H1 (cell line): ENCODE data around the gene RNF133. TPM values are rescaled to one million over a fixed set of nuclear protein-coding genes. Genes with fewer than 3 reads are reported as not detected.
"Not testable (repeated sequence)": the region's sequence is repeated elsewhere in the genome, so short reads cannot be mapped to it uniquely, and the experiment has no call there.

Experiments used
- CTCF ChIA-PET: fragments of 300-600 bp; sonication (Branson Sonifier 250); formaldehyde crosslinking; loops from one replicate; lab custom pipeline; 2021; ENCODE audit not compliant: partially characterized antibody; lab: Charles Lee
- POLR2A ChIA-PET: fragments of 300-600 bp; sonication (Branson Sonifier 250); formaldehyde crosslinking; loops from one replicate; lab custom pipeline; 2021; ENCODE audit warnings: inconsistent platforms; ENCODE audit not compliant: partially characterized antibody; lab: Charles Lee
- DNase-seq, 2 experiments: peaks; one replicate each; pipeline versions ENCODE4 v3.0.0 to v3.0.0-alpha.2; 2010 to 2022; ENCODE audit warnings: low spot score in 2 of 2, low read depth in 1 of 2, mixed read lengths in 1 of 2
- FAIRE-seq: peaks from 2 replicates; lab custom pipeline; 2011; peaks lifted over from hg19 to GRCh38; lab: Jason Lieb, UNC
- H2AFZ ChIP-seq: 2 replicates; pipeline ENCODE4 v1.8.1; 2012; ENCODE audit warnings: low read length, inconsistent platforms
- H2AK5ac ChIP-seq: 2 replicates; pipeline ENCODE4 v1.6.1; 2013; ENCODE audit warnings: low read depth, low read length
- H2BK120ac ChIP-seq: replicated peaks from 2 replicates; pipeline ENCODE3; 2013; ENCODE audit warnings: low read depth, low read length, inconsistent platforms
- H2BK12ac ChIP-seq: 2 replicates; pipeline ENCODE4 v1.6.1; 2013; ENCODE audit warnings: low read depth, low read length
- H2BK15ac ChIP-seq: 2 replicates; pipeline ENCODE4 v1.6.1; 2013; ENCODE audit warnings: low read length
- H2BK20ac ChIP-seq: 2 replicates; pipeline ENCODE4 v1.6.1; 2013; ENCODE audit warnings: low read length
- H2BK5ac ChIP-seq: 2 replicates; pipeline ENCODE4 v1.6.1; 2013; ENCODE audit warnings: low read depth, low read length
- H3K14ac ChIP-seq: 2 replicates; pipeline ENCODE4 v1.6.1; 2013; ENCODE audit warnings: inconsistent platforms; ENCODE audit not compliant: insufficient read length
- H3K18ac ChIP-seq: 2 replicates; pipeline ENCODE4 v1.6.1; 2013; ENCODE audit warnings: low read length; ENCODE audit errors: extremely low read depth
- H3K23ac ChIP-seq: 2 replicates; pipeline ENCODE4 v1.6.1; 2013; ENCODE audit warnings: inconsistent platforms; ENCODE audit not compliant: insufficient read length
- H3K23me2 ChIP-seq: 2 replicates; pipeline ENCODE4 v1.6.1; 2013; ENCODE audit warnings: low read depth, low read length
- H3K27ac ChIP-seq: 2 replicates; pipeline ENCODE4 v1.6.1; 2011; ENCODE audit warnings: low read depth, low read length, inconsistent platforms
- H3K27me3 ChIP-seq, 4 experiments: replicated peaks in 1 of 4; 1 replicate in 1 of 4; 2 replicates in 3 of 4; pipeline versions ENCODE4 v1.6.1 to v1.8.1; 2011 to 2013; ENCODE audit warnings: low read length in 3 of 4, mild to moderate bottlenecking in 3 of 4, inconsistent platforms in 2 of 4, mixed read lengths in 2 of 4, moderate library complexity in 1 of 4; ENCODE audit not compliant: control insufficient read depth in 3 of 4, insufficient read depth in 3 of 4; ENCODE audit errors: extremely low read depth in 1 of 4
- H3K36me3 ChIP-seq, 4 experiments: 2 replicates each; pipeline versions ENCODE4 v1.6.1 to v1.8.1; 2011 to 2013; ENCODE audit warnings: mild to moderate bottlenecking in 4 of 4, low read length in 3 of 4, moderate library complexity in 2 of 4, control low read depth in 1 of 4, inconsistent platforms in 1 of 4; ENCODE audit not compliant: insufficient read depth in 4 of 4, control insufficient read depth in 2 of 4
- H3K4ac ChIP-seq: replicated peaks from 2 replicates; pipeline ENCODE3; 2013; ENCODE audit warnings: low read length, low read depth, mixed read lengths, inconsistent platforms; ENCODE audit not compliant: insufficient read length
- H3K4me1 ChIP-seq, 4 experiments: replicated peaks in 1 of 4; 1 replicate in 1 of 4; 2 replicates in 3 of 4; pipeline versions ENCODE4 v1.6.1 to v1.8.1; 2011 to 2013; ENCODE audit warnings: low read length in 3 of 4, inconsistent platforms in 2 of 4, mixed read lengths in 1 of 4; ENCODE audit not compliant: insufficient read depth in 4 of 4, control insufficient read depth in 3 of 4
- H3K4me2 ChIP-seq, 2 experiments: 2 replicates each; pipeline versions ENCODE4 v1.6.1 to v1.8.1; 2011 to 2013; ENCODE audit warnings: low read depth in 2 of 2, low read length in 2 of 2, control low read depth in 1 of 2, inconsistent platforms in 1 of 2, mild to moderate bottlenecking in 1 of 2; ENCODE audit not compliant: insufficient read depth in 1 of 2
- H3K4me3 ChIP-seq, 4 experiments: fragments of 200-600, 300-600 bp in 1 of 4; sonication (generic), shearing (Covaris generic), sonication (Bioruptor Twin) in 1 of 4; 2 replicates each; pipeline versions ENCODE4 v1.5.1 to v1.8.1; 2011 to 2016; ENCODE audit warnings: low read length in 4 of 4, low read depth in 3 of 4, control low read depth in 2 of 4, inconsistent platforms in 2 of 4, mild to moderate bottlenecking in 2 of 4, mixed read lengths in 1 of 4, moderate library complexity in 1 of 4; ENCODE audit not compliant: insufficient read depth in 2 of 4; ENCODE audit errors: extremely low read depth in 1 of 4
- H3K56ac ChIP-seq: replicated peaks from 2 replicates; pipeline ENCODE3; 2013; ENCODE audit warnings: low read depth, mild to moderate bottlenecking, mixed read lengths, low read length, inconsistent platforms; ENCODE audit not compliant: insufficient read length
- H3K79me1 ChIP-seq: 2 replicates; pipeline ENCODE4 v1.6.1; 2013; ENCODE audit warnings: low read depth, low read length, control low read depth
- H3K79me2 ChIP-seq, 2 experiments: 2 replicates each; pipeline versions ENCODE4 v1.6.1 to v1.8.1; 2012 to 2013; ENCODE audit warnings: low read length in 2 of 2, mild to moderate bottlenecking in 2 of 2, inconsistent platforms in 1 of 2; ENCODE audit not compliant: insufficient read depth in 2 of 2, control insufficient read depth in 1 of 2
- H3K9ac ChIP-seq, 4 experiments: replicated peaks in 1 of 4; 1 replicate in 1 of 4; 2 replicates in 3 of 4; pipeline versions ENCODE4 v1.6.1 to v1.8.1; 2011 to 2013; ENCODE audit warnings: low read depth in 3 of 4, low read length in 3 of 4, control low read depth in 2 of 4, mild to moderate bottlenecking in 2 of 4, moderate library complexity in 2 of 4, inconsistent platforms in 1 of 4; ENCODE audit errors: extremely low read depth in 1 of 4
- H3K9me3 ChIP-seq, 2 experiments: 2 replicates each; pipeline versions ENCODE4 v1.6.1 to v1.8.1; 2012 to 2013; ENCODE audit warnings: mild to moderate bottlenecking in 2 of 2, moderate library complexity in 2 of 2, control low read depth in 1 of 2, inconsistent platforms in 1 of 2, low read depth in 1 of 2, low read length in 1 of 2, mixed read lengths in 1 of 2; ENCODE audit not compliant: insufficient read depth in 2 of 2
- H4K20me1 ChIP-seq, 2 experiments: replicated peaks in 1 of 2; 2 replicates each; pipeline versions ENCODE3 to v1.8.1; 2011 to 2013; ENCODE audit warnings: inconsistent platforms in 2 of 2, low read length in 2 of 2, mild to moderate bottlenecking in 1 of 2; ENCODE audit not compliant: insufficient read depth in 2 of 2, control insufficient read depth in 1 of 2
- H4K5ac ChIP-seq: 2 replicates; pipeline ENCODE4 v1.6.1; 2013; ENCODE audit warnings: low read length, low read depth, mixed read lengths, inconsistent platforms; ENCODE audit not compliant: insufficient read length
- H4K8ac ChIP-seq: 2 replicates; pipeline ENCODE4 v1.8.0; 2013; ENCODE audit warnings: mild to moderate bottlenecking, moderate library complexity, low read length, inconsistent platforms; ENCODE audit not compliant: insufficient read depth; ENCODE audit errors: extremely low read depth
- H4K91ac ChIP-seq: replicated peaks from 2 replicates; pipeline ENCODE3; 2013; ENCODE audit warnings: low read length, mixed read lengths, inconsistent platforms; ENCODE audit not compliant: insufficient read length
- ASH2L ChIP-seq: fragments of 200-600, 300-600 bp; sonication (generic); IDR thresholded peaks from one replicate; pipeline ENCODE4 v1.7.1; 2017; ENCODE audit warnings: low read length
- EP300 ChIP-seq, 2 experiments: IDR thresholded peaks; 1 replicate in 1 of 2; 2 replicates in 1 of 2; pipeline ENCODE4 v1.6.1; 2011 to 2012; ENCODE audit warnings: low read depth in 2 of 2, low read length in 2 of 2, mild to moderate bottlenecking in 2 of 2, borderline replicate concordance in 1 of 2, inconsistent platforms in 1 of 2, moderate library complexity in 1 of 2
- JUN ChIP-seq: IDR thresholded peaks from 2 replicates; pipeline ENCODE4 v1.6.1; 2011; ENCODE audit warnings: low read depth, mild to moderate bottlenecking, improper control_type of control experiment, low read length
- JUND ChIP-seq: IDR thresholded peaks from 2 replicates; pipeline ENCODE4 v1.6.1; 2011; ENCODE audit warnings: mild to moderate bottlenecking, improper control_type of control experiment, low read length
- NANOG ChIP-seq: IDR thresholded peaks from 2 replicates; pipeline ENCODE4 v1.6.1; 2011; ENCODE audit warnings: low read length, low read depth, mild to moderate bottlenecking, inconsistent platforms; ENCODE audit not compliant: insufficient read depth, poor library complexity, severe bottlenecking
- POLR2A ChIP-seq, 2 experiments: IDR thresholded peaks; 1 replicate in 1 of 2; 2 replicates in 1 of 2; pipeline ENCODE4 v1.6.1; 2011; ENCODE audit warnings: low read depth in 2 of 2, low read length in 2 of 2, mild to moderate bottlenecking in 2 of 2; ENCODE audit errors: control extremely low read depth in 1 of 2
- RXRA ChIP-seq: IDR thresholded peaks from 2 replicates; pipeline ENCODE4 v1.6.1; 2011; ENCODE audit warnings: low read depth, mild to moderate bottlenecking, low read length, moderate library complexity; ENCODE audit not compliant: insufficient read depth
- SP1 ChIP-seq: IDR thresholded peaks from 2 replicates; pipeline ENCODE4 v1.6.1; 2011; ENCODE audit warnings: low read depth, low read length
- TCF12 ChIP-seq: IDR thresholded peaks from 2 replicates; pipeline ENCODE4 v1.6.1; 2011; ENCODE audit warnings: low read depth, mild to moderate bottlenecking, low read length
- YY1 ChIP-seq: IDR thresholded peaks from 2 replicates; pipeline ENCODE4 v1.6.1; 2011; ENCODE audit warnings: low read depth, mild to moderate bottlenecking, low read length
- WGBS, 2 experiments: shearing (Covaris generic) in 1 of 2; methylation state at CpG; one replicate each; pipeline versions ENCODE4 v1.1.6 to v1.1.7; 2013 to 2015; ENCODE audit warnings: low lambda C conversion rate in 2 of 2, mixed read lengths in 2 of 2, inconsistent platforms in 1 of 2, low coverage in 1 of 2, missing lambda C conversion rate in 1 of 2; ENCODE audit not compliant: insufficient replicate concordance in 2 of 2, insufficient coverage in 1 of 2, insufficient read length in 1 of 2; ENCODE audit errors: extremely low coverage in 1 of 2, missing lambda C conversion rate in 1 of 2; 5-methylcytosine and 5-hydroxymethylcytosine counted together
- polyA plus RNA-seq, 7 experiments: library from polyadenylated mRNA; depleted of rRNA in 3 of 7; stranded (reverse) in 5 of 7; unstranded in 2 of 7; fragments of >200 nt in 5 of 7; fragments of 200-250 nt in 2 of 7; gene quantifications; 1 replicate in 5 of 7; 2 replicates in 1 of 7; 4 replicates in 1 of 7; pipeline versions ENCODE4 v1.2.1 to v1.2.3, GENCODE V29; 2011 to 2013; ENCODE audit warnings: missing spikeins in 2 of 7, mixed read lengths in 2 of 7
- total RNA-seq: library from RNA; stranded (reverse); fragmentation: NEBNext Ultra II Directional; extraction: Animal tissue kit (Norgen Biotek cat#: 25700); gene quantifications from 2 replicates; pipeline ENCODE4 v1.2.1, GENCODE V29; 2021
- TF ChIP-seq, protein P1 (sequence below): IDR thresholded peaks from 2 replicates; pipeline ENCODE4 v1.6.1; 2012; ENCODE audit warnings: inconsistent platforms
- TF ChIP-seq, protein P2 (sequence below): IDR thresholded peaks from 2 replicates; pipeline ENCODE4 v1.6.1; 2012; ENCODE audit warnings: low read length, inconsistent platforms

The RNF133 gene
- total and polyA plus RNA-seq, 2 of the 8 experiments (the other 6 are each of a cell fraction or from before 2014, with no cell fraction given): 0.09 to 0.39 TPM

DNA sequence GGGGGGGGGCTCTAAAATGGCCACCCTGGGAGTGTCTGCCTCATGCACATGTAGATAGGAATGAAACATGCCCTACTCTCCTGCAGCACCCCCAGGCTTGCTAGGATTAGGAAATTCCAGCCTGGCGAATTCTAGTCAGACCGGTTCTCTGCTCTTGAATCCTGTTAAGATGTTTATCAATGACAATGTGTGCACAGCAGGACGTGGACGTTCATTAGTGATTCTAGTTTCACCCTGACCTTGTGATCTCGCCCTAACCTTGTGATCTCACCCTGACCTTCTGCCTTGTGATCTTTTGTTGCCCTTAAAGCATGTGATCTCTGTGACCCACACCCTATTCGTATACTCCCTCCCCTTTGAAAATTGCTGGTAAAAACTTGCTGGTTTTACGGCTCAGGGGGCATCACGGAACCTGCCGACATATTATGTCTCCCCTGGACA, 19.6 kb downstream of the RNF133 start:
- H3K9ac ChIP-seq: peak overlapping the region in 1 of 4 experiments; percentile 46; a peak in 2 of 7 replicates
- H4K8ac ChIP-seq, H3K9me3 ChIP-seq, POLR2A ChIA-PET, H2BK120ac ChIP-seq, CTCF ChIA-PET, H3K23ac ChIP-seq, H3K14ac ChIP-seq, H3K23me2 ChIP-seq, H4K5ac ChIP-seq, H3K36me3 ChIP-seq, H2AK5ac ChIP-seq, H3K27me3 ChIP-seq, H2BK20ac ChIP-seq, H2AFZ ChIP-seq, H2BK15ac ChIP-seq, H3K4ac ChIP-seq, H4K20me1 ChIP-seq, H3K79me1 ChIP-seq, H3K18ac ChIP-seq, H3K56ac ChIP-seq: not testable (repeated sequence)
- H2BK12ac ChIP-seq: peak overlapping the region; percentile 20; the same call in 1 of the 2 replicates
- H3K4me1 ChIP-seq: peaks cover 6 to 32% (median 22%) of the 10 kb centered on the region in 4 experiments
- peak; percentile 97 for FAIRE-seq
- peak overlapping the region; percentile 25 to 52 for H3K4me2 ChIP-seq
- H3K79me2 ChIP-seq: peaks cover 0 to 11% of the 10 kb centered on the region in 2 experiments; a peak in 2 of 4 replicates
- WGBS, 2 experiments: 5% methylated on average over 9 of the region's 9 CpGs; no CpG with 5 or more reads in 1 of the 2 experiments
- peak overlapping the region in 1 of 4 experiments; percentile 27; a peak in 1 of 8 replicates for H3K4me3 ChIP-seq
- peak overlapping the region; percentile 6 for H4K91ac ChIP-seq
- H2BK5ac ChIP-seq: peak overlapping the region; percentile 86; the same call in 1 of the 2 replicates
- DNase-seq: peak; percentile 81 to 90
- peak overlapping the region; percentile 69; the same call in 1 of the 2 replicates for H3K27ac ChIP-seq
- peak; percentile 73 for TF ChIP-seq NANOG
- TF ChIP-seq, protein P1, sequence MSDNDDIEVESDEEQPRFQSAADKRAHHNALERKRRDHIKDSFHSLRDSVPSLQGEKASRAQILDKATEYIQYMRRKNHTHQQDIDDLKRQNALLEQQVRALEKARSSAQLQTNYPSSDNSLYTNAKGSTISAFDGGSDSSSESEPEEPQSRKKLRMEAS: peak; percentile 71
- peak; percentile 76 for TF ChIP-seq ASH2L
- TF ChIP-seq TCF12: peak; percentile 83; the same call in 1 of the 2 replicates
- TF ChIP-seq YY1: peak; percentile 71
- TF ChIP-seq JUN: peak; percentile 74; the same call in 1 of the 2 replicates
- TF ChIP-seq EP300 (IDR thresholded peaks at IDR 0.05; ENCODE audit: borderline replicate concordance in 1 of 2, low read depth in 2 of 2, low read length in 2 of 2): peak; percentile 54 to 99
- peak in 1 of 2 experiments; percentile 41; a peak in 1 of 3 replicates for TF ChIP-seq POLR2A (IDR thresholded peaks at IDR 0.05; ENCODE audit: control extremely low read depth in 1 of 2, low read depth in 2 of 2, low read length in 2 of 2)
- peak; percentile 91; the same call in 1 of the 2 replicates for TF ChIP-seq RXRA
- peak; percentile 97 for TF ChIP-seq SP1
- peak; percentile 60; the same call in 1 of the 2 replicates for TF ChIP-seq JUND
- TF ChIP-seq, protein P2, sequence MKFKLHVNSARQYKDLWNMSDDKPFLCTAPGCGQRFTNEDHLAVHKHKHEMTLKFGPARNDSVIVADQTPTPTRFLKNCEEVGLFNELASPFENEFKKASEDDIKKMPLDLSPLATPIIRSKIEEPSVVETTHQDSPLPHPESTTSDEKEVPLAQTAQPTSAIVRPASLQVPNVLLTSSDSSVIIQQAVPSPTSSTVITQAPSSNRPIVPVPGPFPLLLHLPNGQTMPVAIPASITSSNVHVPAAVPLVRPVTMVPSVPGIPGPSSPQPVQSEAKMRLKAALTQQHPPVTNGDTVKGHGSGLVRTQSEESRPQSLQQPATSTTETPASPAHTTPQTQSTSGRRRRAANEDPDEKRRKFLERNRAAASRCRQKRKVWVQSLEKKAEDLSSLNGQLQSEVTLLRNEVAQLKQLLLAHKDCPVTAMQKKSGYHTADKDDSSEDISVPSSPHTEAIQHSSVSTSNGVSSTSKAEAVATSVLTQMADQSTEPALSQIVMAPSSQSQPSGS: peak; percentile 95
